Heart left ventricle (tissue), 13 donors: ENCODE results near the gene NELL1.

ENCODE experiments used
- CTCF ChIP-seq, 12 donors: fragments of 200-600 bp; sonication (generic) in 4 of 12; IDR thresholded peaks; one replicate each; pipeline versions ENCODE4 v1.5.0 to v1.8.0; 2018 to 2022; ENCODE audit warnings: antibody characterized with exemption in 12 of 12, mild to moderate bottlenecking in 5 of 12
- POLR2A ChIP-seq, 2 donors: fragments of 450-650 bp; IDR thresholded peaks; one replicate each; pipeline ENCODE4 v1.6.1; 2017; ENCODE audit warnings: antibody characterized with exemption in 2 of 2, mild to moderate bottlenecking in 2 of 2, moderate library complexity in 2 of 2
- donor health status: ischemic (EF 13 %, LVEDD 7.1; RV severe dilation, severe dysfunction).
- donor health status: DM: no; HTN: yes; CAD: no.
- donor health status: DM: no; HTN: no; CAD: no.
- donor health status: ischemic (EF 25% LVEDD 6.9; RV normal size, moderate dysfunction).
- donor health status: ischemic (EF 25% LVEDD 5.7; RV mildly dilated, moderate dysfunction).
- donor health status: ischemic (EF 35%, LVEDD 5.7; RV mildly dilated, moderate dysfunction).
- donor health status: nonischemic (EF 11% LVEDD 7.7; RV severe dilation, severe dysfunction).
- donor health status: DM: yes; HTN: yes; CAD: no.
- donor health status: PGD.
- donor health status: ischemic (EF 29% LVEDD 5.4; RV normal size, mild dysfunction).
- donor health status: nonischemic (EF 23%, LVEDD 6.1; RV moderate dilation, normal function).

DNA sequence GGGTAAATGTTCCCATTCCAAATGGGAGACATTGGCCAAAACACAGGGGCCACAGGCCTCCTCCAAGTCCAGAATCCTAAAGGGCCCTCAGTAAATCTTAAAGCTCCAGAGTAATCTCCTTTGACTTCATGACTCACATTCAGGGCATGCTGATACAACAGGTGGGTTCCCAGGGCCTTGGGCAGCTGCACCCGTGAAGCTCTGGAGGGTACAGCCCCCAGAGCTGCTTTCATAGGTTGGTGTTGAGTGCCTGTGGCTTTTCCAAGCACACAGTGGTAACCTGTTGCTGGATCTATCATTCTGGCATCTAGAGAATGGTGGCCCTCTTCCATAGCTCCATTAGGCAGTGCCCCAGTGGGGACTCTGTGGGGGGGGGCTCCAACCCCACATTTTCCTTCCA is 54.0 kb downstream of the NELL1 start:
- TF ChIP-seq CTCF (IDR thresholded peaks at IDR 0.05) (no peak), POLR2A (IDR thresholded peaks at IDR 0.05) (no peak)
